Lower leg skin (tissue), 4 donors: Measurements from ENCODE around the gene NR1D2. TPM values are rescaled to one million over a fixed set of nuclear protein-coding genes. Genes with fewer than 3 reads are reported as not detected.
"Not testable (repeated sequence)": the region's sequence is repeated elsewhere in the genome, so short reads cannot be mapped to it uniquely, and the experiment has no call there.

Source experiments
- DNase-seq, 2 donors: peaks; one replicate each; pipeline ENCODE4 v3.0.0-alpha.2; 2019; ENCODE audit warnings: low spot score in 2 of 2
- H3K4me3 ChIP-seq: fragments of 200-600 bp; sonication (generic); 2 replicates; pipeline ENCODE4 v1.5.1; 2017; ENCODE audit warnings: mild to moderate bottlenecking, low read depth; ENCODE audit not compliant: poor library complexity, severe bottlenecking
- POLR2A ChIP-seq, 2 donors: fragments of 450-650 bp; IDR thresholded peaks; one replicate each; pipeline ENCODE4 v1.6.1; 2016 to 2017; ENCODE audit warnings: antibody characterized with exemption in 2 of 2, mild to moderate bottlenecking in 1 of 2, moderate library complexity in 1 of 2
- WGBS, 2 donors: methylation state at CpG; one replicate each; pipeline ENCODE4 v1.1.5; 2018; 5-methylcytosine and 5-hydroxymethylcytosine counted together
- intact Hi-C: fragments of 100-400 bp; cut with DNase I; formaldehyde crosslinking; loops from one replicate; pipeline ENCODE4 v1.15.0; 2023; ENCODE audit warnings: low total_unique reads
- total RNA-seq, 4 donors: library from RNA; depleted of rRNA; stranded (reverse); fragments of >200 nt; gene quantifications; one replicate each; pipeline ENCODE4 v1.1.0, GENCODE V29; 2016
- TF ChIP-seq, protein P1 (sequence below), 3 donors: fragments of 450-650 bp; IDR thresholded peaks; one replicate each; pipeline ENCODE4 v1.5.1; 2016; ENCODE audit warnings: antibody characterized with exemption in 3 of 3, mild to moderate bottlenecking in 3 of 3, moderate library complexity in 2 of 3

The NR1D2 gene
- total RNA-seq, 4 donors from 2014 or later = 35.4 to 52.1 (median 42.1) TPM

DNA sequence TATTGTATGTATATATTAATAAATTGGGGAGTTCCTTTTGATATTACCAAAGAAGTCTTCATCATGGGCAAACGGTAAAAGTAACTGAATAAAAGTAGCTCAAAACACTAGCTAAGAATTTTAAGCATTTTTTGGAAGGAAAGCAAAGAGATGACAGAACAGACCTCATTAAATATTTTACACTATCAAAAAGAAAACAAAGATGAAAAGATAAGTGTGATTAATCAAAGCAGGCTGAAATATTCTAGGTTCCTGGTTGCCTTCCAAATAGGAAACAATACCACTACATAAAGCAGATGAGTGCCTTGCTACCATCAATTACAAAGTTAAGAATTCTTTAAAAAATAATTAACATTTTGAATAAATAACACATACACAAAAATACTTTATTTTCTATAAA is 31.9 kb upstream of the NR1D2 start:
- 62 to 69% methylated on average over 1 of the region's 1 CpG for WGBS, 2 donors
- intact Hi-C loops = no loop called here
- DNase-seq = no peak
- TF ChIP-seq, protein P1, sequence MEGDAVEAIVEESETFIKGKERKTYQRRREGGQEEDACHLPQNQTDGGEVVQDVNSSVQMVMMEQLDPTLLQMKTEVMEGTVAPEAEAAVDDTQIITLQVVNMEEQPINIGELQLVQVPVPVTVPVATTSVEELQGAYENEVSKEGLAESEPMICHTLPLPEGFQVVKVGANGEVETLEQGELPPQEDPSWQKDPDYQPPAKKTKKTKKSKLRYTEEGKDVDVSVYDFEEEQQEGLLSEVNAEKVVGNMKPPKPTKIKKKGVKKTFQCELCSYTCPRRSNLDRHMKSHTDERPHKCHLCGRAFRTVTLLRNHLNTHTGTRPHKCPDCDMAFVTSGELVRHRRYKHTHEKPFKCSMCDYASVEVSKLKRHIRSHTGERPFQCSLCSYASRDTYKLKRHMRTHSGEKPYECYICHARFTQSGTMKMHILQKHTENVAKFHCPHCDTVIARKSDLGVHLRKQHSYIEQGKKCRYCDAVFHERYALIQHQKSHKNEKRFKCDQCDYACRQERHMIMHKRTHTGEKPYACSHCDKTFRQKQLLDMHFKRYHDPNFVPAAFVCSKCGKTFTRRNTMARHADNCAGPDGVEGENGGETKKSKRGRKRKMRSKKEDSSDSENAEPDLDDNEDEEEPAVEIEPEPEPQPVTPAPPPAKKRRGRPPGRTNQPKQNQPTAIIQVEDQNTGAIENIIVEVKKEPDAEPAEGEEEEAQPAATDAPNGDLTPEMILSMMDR (IDR thresholded peaks at IDR 0.05) = no peak
- TF ChIP-seq POLR2A (IDR thresholded peaks at IDR 0.05) = no peak
- H3K4me3 ChIP-seq = no peak overlapping the region

DNA sequence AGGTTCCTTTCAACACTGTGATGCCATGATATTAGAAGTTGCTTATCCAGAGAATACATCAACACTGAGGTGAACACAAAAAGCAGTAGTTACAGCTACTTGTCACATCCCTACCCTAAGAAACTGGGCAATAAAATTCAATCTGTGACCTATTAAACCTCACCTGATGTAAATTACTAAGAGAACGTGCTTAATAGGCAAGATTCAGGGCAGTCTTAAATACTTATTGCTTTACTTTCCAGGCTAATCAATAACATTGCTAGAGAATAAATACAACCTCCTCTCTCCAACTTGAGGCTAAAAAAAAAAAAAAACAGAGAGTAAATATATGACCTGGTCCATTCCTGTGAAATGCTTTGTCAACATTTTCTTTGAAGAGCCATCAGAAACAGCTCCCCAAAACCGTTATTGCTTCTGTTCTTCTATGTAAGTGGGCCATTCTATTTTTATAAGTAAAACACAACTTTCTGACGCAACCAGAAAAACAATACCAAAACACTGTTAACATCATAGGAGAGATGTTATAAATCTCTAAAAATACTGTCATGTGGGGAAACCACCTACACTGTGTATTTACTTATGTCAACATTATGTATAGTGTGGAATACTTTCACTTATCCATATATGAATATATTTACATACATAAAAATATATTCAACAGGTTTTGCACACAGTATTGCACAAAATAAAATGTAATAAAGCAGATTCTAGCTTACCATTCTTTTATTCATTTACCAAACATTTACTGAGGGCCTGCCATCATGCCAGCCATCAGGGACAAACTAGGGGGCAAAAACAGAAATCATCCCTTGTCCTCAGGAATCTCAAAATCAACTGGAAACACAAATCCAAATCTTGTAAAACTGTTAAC is 31.0 kb upstream of the NR1D2 start:
- TF ChIP-seq, protein P1 (IDR thresholded peaks at IDR 0.05) = no peak
- no peak for TF ChIP-seq POLR2A (IDR thresholded peaks at IDR 0.05)
- H3K4me3 ChIP-seq = no peak overlapping the region
- intact Hi-C loops = no loop called here
- DNase-seq = no peak
- 75 to 77% methylated on average over 3 of the region's 3 CpGs for WGBS, 2 donors

DNA sequence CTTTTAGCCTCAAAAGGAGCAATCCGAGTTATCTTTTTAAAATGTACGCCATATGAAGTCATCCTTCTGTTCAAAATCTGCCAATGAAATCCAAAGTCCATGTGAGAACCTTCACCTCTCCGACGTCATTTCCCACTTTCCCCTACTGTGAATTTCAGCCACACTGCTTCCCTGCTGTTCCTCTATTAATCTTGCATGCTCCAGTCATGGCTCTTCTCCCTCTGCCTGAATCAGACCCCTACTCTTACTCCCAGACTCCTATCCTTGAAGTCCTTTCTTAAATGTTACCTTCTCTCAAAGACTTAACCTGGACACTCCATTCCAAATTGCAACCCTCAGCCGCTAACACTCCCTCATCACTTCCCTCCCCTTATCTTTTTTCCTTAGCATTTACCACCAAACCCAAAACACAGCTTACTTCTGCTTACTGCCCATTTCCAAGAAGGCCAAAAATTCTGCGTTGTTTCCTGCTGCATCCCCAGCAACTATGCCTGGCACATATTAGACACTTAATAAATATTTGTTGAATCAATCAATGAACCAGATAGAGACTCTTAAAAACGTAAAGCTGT is 29.5 kb upstream of the NR1D2 start:
- H3K4me3 ChIP-seq = peak overlapping the region; percentile 100
- TF ChIP-seq, protein P1 (IDR thresholded peaks at IDR 0.05) = no peak
- TF ChIP-seq POLR2A (IDR thresholded peaks at IDR 0.05) = no peak
- WGBS, 2 donors = 56 to 59% methylated on average over 7 of the region's 7 CpGs
- intact Hi-C loops = no loop called here
- DNase-seq = no peak

DNA sequence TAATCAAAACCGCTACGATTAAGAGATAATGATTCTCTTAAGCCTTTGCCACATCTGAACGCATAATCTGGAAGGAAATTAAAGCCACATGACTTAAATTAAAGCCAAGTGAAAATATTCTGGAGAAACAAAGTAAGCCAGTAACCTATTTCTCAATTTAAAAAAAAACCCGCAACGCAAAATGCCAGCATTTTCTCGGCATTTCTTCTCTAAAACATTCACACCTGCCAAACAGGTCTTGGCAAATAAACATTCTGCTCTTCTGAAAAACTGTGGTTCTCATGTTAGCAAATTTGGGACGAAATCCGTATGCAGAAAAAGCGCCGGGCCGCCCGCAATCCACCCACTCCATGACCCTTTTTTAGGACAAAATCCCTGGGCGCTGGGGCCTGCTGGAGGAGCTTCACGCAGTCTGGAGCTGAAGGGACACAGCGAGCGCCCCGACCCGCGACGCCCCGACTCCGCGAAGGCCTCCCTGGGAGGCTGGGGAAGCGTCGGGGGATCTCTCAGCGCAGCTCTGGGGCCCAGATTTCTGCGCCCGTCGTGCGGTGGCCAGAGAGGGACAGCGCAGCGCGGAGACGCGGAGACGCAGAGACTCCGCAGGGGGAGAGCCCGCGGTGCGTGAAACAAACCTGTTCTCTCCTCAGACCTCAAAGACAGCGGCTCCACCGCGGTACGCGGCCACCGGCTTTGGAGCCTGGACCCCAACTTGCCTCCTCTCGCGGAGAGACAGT is 28.8 kb upstream of the NR1D2 start:
- H3K4me3 ChIP-seq = peak overlapping the region; percentile 100
- 1 to 2% methylated on average over 28 to 47 of the region's 48 CpGs for WGBS, 2 donors
- intact Hi-C loops = no loop called here
- TF ChIP-seq, protein P1 (IDR thresholded peaks at IDR 0.05) = no peak
- no peak for TF ChIP-seq POLR2A (IDR thresholded peaks at IDR 0.05)
- DNase-seq = peak in 1 of 2 donors; percentile 37

DNA sequence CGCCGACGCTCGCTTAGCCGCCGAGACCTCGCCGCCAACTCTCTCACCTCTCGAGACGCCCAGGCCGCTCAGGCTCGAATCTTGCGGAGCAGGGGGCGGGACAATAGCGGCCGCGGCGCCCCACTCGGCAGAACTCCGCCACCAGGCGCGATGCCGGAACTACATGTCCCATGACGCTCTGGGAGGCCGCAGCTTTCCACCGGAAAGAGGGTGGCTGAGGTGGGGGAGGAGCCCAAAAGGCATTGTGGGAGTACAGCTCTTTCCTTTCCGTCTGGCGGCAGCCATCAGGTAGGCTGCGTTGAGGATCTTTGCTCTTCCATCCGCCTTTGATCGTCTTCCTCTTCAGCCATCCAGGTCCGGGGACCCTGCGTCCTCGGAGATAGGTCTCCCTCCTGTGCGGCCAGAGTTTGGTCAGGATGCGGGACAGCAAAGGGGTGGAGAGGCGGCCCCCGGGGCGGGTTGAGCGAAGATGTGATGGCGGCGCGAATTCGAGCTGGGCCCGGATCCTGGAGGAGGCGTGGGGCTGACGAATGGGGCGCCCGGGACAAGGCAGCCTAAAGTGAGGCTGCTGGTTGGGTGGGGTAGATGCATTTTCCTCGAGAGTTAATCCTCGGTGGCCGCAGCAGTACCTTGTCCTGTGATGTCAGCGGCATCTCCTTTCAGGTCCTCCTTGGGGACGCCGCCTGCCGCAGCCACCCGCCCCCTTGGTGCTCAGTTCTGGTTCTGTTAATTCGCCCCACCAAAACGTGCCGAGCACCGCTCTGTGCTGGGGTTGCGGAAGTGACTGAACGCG is 28.0 kb upstream of the NR1D2 start, which contains the start of the genes NKIRAS1 and RPL15:
Gene NKIRAS1, minus strand, starts transcription at position 105 of the 793 bp plus-strand sequence. CDS start 6,086 bp downstream, outside the sequence.
Gene RPL15, plus strand, starts transcription at position 247 of the 793 bp plus-strand sequence. CDS start 728 bp downstream, outside the sequence.
- intact Hi-C loops = no loop called here
- TF ChIP-seq, protein P1 (IDR thresholded peaks at IDR 0.05) = peak in 1 of 3 donors; percentile 74
- TF ChIP-seq POLR2A (IDR thresholded peaks at IDR 0.05) = peak in 1 of 2 donors; percentile 84
- 0% methylated on average over 51 to 53 of the region's 64 CpGs for WGBS, 2 donors

DNA sequence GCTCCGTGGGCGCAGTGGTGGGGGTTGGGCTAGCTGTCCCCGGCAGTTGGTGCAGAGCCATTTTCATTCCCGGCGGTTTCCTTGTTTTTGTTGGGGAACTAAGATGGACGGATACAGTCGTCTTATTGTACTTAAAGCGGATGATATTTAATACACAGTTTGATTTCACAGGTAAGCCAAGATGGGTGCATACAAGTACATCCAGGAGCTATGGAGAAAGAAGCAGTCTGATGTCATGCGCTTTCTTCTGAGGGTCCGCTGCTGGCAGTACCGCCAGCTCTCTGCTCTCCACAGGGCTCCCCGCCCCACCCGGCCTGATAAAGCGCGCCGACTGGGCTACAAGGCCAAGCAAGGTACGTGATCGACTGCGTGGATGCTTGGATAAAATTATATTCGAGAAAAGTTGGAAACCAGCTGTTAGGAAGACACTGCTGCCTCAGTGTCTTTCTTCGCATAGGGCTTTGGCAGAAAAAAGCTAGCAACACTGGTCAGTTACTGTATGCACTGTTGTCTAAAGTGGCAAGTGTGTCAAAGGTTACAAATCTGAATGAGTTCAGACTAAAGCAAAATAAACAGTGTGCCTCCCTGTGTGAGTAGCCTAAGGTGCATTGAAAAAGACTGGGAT is 27.3 kb upstream of the NR1D2 start:
- peak overlapping the region; percentile 100 for H3K4me3 ChIP-seq
- WGBS, 2 donors = 1 to 2% methylated on average over 21 of the region's 21 CpGs
- peak in 1 of 2 donors; percentile 95 for DNase-seq
- intact Hi-C loops = not testable (repeated sequence)

More for the DNA sequence above, 28.0 kb upstream of the NR1D2 start, which contains the start of the genes NKIRAS1 and RPL15:
- H3K4me3 ChIP-seq = peak within 1 kb of the TSS; percentile 100
- peak; percentile 96 to 99 for DNase-seq

DNA sequence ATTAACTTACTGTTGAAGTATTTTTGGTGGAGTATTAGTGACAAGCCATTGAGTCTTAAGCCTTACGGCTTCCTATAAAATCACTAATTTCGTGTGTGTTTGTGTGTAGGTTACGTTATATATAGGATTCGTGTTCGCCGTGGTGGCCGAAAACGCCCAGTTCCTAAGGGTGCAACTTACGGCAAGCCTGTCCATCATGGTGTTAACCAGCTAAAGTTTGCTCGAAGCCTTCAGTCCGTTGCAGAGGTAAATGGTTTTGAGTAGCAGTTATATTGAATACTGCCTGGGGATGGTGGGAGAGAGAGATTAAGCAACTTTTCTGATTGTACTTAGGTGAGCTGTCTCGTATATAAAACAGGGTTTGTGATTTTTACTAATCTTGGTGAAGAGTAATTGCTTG is 26.8 kb upstream of the NR1D2 start:
- DNase-seq, intact Hi-C loops: not testable (repeated sequence)
- WGBS, 2 donors = 25% methylated on average over 12 of the region's 12 CpGs
- H3K4me3 ChIP-seq = peak overlapping the region; percentile 100
